Stimulated activated CD8-positive, alpha-beta memory T cell treated with anti-CD3 and anti-CD28 coated beads, Interleukin-15, amount 100 ng/mL, for 4 hours (primary cell): ENCODE results near the gene PCDHA9.
"Not testable (repeated sequence)": the region's sequence is repeated elsewhere in the genome, so short reads cannot be mapped to it uniquely, and the experiment has no call there.

Source experiments
- DNase-seq, 2 donors: peaks; one replicate each; pipeline ENCODE4 v3.0.0-alpha.2; 2020; ENCODE audit warnings: low read depth in 2 of 2

Gene PCDHA9

DNA sequence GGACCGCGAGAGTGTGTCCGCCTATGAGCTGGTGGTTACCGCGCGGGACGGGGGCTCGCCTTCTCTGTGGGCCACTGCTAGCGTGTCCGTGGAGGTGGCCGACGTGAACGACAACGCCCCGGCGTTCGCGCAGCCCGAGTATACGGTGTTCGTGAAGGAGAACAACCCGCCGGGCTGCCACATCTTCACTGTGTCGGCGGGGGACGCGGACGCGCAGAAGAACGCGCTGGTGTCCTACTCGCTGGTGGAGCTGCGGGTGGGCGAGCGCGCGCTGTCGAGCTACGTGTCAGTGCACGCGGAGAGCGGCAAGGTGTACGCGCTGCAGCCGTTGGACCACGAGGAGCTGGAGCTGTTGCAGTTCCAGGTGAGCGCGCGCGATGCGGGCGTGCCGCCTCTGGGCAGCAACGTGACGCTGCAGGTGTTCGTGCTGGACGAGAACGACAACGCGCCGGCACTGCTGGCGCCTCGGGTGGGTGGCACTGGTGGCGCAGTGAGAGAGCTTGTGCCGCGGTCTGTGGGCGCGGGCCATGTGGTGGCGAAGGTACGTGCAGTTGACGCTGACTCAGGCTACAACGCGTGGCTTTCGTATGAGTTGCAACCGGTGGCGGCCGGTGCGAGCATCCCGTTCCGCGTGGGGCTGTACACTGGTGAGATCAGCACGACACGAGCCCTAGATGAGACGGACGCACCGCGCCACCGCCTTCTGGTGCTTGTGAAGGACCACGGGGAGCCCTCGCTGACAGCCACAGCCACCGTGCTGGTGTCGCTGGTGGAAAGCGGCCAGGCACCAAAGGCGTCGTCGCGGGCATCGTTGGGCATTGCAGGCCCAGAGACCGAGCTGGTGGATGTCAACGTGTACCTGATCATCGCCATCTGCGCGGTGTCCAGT is 12.3 kb upstream of the PCDHA9 start:
- no peak for DNase-seq

GRCh38 chr5:140840978-140841962 is 6.9 kb upstream of the PCDHA9 start, which contains the start of gene PCDHA8:
PCDHA8 (plus strand) TSS chr5:140841187; CDS start chr5:140841322, 135 bp downstream.
- no peak for DNase-seq

- no peak for DNase-seq
Observed at GRCh38 chr5:140842798-140843733, 5.1 kb upstream of the PCDHA9 start.

DNA sequence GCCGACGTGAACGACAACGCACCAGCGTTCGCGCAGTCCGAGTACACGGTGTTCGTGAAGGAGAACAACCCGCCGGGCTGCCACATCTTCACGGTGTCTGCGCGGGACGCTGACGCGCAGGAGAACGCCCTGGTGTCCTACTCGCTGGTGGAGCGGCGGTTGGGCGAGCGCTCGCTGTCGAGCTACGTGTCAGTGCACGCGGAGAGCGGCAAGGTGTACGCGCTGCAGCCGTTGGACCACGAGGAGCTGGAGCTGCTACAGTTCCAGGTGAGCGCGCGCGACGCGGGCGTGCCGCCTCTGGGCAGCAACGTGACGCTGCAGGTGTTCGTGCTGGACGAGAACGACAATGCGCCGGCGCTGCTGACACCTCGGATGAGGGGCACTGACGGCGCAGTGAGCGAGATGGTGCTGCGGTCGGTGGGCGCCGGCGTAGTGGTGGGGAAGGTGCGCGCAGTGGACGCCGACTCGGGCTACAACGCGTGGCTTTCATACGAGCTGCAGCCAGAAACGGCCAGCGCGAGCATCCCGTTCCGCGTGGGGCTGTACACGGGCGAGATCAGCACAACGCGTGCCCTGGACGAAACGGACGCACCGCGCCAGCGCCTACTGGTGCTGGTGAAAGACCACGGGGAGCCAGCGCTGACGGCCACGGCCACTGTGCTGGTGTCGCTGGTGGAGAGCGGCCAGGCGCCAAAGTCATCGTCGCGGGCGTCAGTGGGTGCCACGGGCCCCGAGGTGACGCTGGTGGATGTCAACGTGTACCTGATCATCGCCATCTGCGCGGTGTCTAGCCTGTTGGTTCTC is 1.9 kb downstream of the PCDHA9 start:
- not testable (repeated sequence) for DNase-seq

DNA sequence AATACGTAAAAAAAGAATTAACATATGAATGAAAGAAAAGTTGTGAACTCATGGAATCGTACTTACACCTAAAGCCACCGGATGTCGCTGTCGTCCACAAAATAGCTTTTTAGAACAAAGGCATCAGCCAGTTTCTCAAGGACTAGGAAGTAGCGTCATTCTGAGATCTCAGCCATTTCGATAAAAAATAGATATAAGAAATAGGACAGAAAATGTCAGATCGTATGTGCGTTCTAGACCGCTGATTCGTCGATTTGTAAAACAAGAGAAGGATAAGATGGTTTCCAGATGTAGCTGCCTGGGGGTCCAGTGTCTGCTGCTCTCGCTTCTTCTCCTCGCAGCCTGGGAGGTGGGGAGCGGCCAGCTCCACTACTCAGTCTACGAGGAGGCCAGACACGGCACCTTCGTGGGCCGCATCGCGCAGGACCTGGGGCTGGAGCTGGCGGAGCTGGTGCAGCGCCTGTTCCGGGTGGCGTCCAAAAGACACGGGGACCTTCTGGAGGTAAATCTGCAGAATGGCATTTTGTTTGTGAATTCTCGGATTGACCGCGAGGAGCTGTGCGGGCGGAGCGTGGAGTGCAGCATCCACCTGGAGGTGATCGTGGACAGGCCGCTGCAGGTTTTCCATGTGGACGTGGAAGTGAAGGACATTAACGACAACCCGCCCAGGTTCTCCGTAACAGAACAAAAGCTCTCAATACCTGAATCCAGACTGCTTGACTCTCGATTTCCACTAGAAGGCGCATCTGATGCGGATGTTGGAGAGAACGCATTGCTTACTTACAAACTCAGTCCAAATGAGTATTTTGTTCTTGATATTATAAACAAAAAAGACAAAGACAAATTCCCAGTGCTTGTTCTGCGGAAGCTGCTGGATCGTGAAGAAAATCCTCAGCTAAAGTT is 7.8 kb downstream of the PCDHA9 start, which contains the start of gene PCDHA10:
TSS of gene PCDHA10 (plus strand) at position 126 of the 903 bp plus-strand sequence. CDS start at position 278, 152 bp downstream.
- no peak for DNase-seq

GRCh38 chr5:140857177-140857986 is 9.2 kb downstream of the PCDHA9 start:
- no peak for DNase-seq

- no peak for DNase-seq
Observed at GRCh38 chr5:140857987-140858240, 9.7 kb downstream of the PCDHA9 start.

- DNase-seq, result no peak
Observed at GRCh38 chr5:140862441-140863295, 14.5 kb downstream of the PCDHA9 start.

DNA sequence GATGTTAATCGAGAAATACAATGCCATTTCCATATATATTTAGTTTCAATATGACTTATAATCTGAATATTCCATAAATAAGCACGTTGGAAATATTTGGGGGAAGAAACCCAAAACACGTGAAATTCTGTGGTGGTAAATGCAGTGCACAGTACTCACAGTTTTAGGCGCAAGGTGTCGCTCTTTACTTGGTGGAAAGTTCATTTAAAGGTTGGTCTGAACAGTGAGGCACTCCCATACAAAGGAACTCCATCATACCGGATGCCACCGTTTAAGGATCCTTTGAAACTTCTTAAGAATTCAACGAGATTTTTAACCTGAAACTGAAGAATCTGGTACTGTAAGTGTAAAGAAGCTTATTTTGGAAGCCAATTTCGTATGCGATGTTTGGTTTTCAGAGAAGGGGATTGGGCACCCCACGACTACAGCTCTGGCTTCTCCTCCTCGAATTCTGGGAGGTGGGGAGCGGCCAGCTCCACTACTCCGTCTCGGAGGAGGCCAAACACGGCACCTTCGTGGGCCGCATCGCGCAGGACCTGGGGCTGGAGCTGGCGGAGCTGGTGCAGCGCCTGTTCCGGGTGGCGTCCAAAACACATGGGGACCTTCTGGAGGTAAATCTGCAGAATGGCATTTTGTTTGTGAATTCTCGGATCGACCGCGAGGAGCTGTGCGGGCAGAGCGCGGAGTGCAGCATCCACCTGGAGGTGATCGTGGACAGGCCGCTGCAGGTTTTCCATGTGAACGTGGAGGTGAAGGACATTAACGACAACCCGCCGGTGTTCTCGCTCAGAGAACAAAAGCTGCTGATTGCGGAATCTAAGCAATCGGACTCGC is 20.8 kb downstream of the PCDHA9 start, which contains the start of gene PCDHA11:
TSS of gene PCDHA11 (plus strand) at position 237 of the 834 bp plus-strand sequence. CDS start at position 384, 147 bp downstream.
- DNase-seq, result no peak

- DNase-seq, result no peak
Observed at GRCh38 chr5:140869555-140869886, 21.3 kb downstream of the PCDHA9 start.

GRCh38 chr5:140870221-140871201 is 22.3 kb downstream of the PCDHA9 start:
- no peak for DNase-seq

- no peak for DNase-seq
Observed at GRCh38 chr5:140875085-140876065, 27.2 kb downstream of the PCDHA9 start, which contains the start of gene PCDHA12. PCDHA12 (plus strand) TSS chr5:140875308; CDS start chr5:140875473, 165 bp downstream.

- DNase-seq, result not testable (repeated sequence)
Observed at GRCh38 chr5:140876541-140877261, 28.5 kb downstream of the PCDHA9 start.

DNA sequence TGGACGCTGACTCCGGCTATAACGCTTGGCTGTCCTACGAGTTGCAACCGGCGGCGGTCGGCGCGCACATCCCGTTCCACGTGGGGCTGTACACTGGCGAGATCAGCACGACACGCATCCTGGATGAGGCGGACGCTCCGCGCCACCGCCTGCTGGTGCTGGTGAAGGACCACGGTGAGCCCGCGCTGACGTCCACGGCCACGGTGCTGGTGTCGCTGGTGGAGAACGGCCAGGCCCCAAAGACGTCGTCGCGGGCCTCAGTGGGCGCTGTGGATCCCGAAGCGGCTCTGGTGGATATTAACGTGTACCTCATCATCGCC is 29.0 kb downstream of the PCDHA9 start:
- DNase-seq, result no peak
